ENCODE data around the gene COMMD6. TPM values are rescaled to one million over a fixed set of nuclear protein-coding genes. Genes with fewer than 3 reads are reported as not detected.
A peak's percentile ranks its signal among the peaks of the same experiment; 100 is the strongest.

Gene COMMD6
- total and polyA plus RNA-seq, 2 of the 13 experiments (the other 11 are each of a cell fraction or from before 2014, with no cell fraction given): 97.0 to 164 TPM

- TF ChIP-seq ZNF558 (CRISPR knock-in tag; IDR thresholded peaks at IDR 0.05; ENCODE audit: borderline replicate concordance) (no peak), LRRFIP1 (CRISPR knock-in tag; conservative IDR thresholded peaks at IDR 0.05) (no peak), PRDM15 (CRISPR knock-in tag; IDR thresholded peaks at IDR 0.05) (no peak; the same call in 1 of the 2 replicates), ZNF678 (CRISPR knock-in tag; IDR thresholded peaks at IDR 0.05) (no peak), AKNA (CRISPR knock-in tag; IDR thresholded peaks at IDR 0.05; ENCODE audit: borderline replicate concordance) (no peak), HNRNPL (IDR thresholded peaks at IDR 0.05; ENCODE audit: low read depth, low read length) (peak; percentile 65; the same call in 1 of the 2 replicates), TRAFD1 (CRISPR knock-in tag; IDR thresholded peaks at IDR 0.05; ENCODE audit: borderline replicate concordance) (no peak), AFF4 (CRISPR knock-in tag; IDR thresholded peaks at IDR 0.05) (0 out of 2 replicates have a peak, but pooled peaks have one; percentile 18), MBD4 (IDR thresholded peaks at IDR 0.05; ENCODE audit: borderline replicate concordance, low read length) (no peak)
Measured at GRCh38 chr13:75549262-75550158, 11.9 kb upstream of the COMMD6 start, which contains the start of gene UCHL3 (continued).

Data from HepG2 (cell line).